Astrocyte of the cerebellum (primary cell): ENCODE measurements around the gene NUAK2.

Experiments used
- DNase-seq: peaks from one replicate; pipeline ENCODE4 v3.0.0-alpha.2; 2011; ENCODE audit warnings: low read depth
- H3K4me3 ChIP-seq: 2 replicates; pipeline ENCODE4 v1.5.1; 2011; ENCODE audit warnings: mild to moderate bottlenecking, low read depth, low read length, moderate library complexity
- CTCF ChIP-seq: IDR thresholded peaks from 2 replicates; pipeline ENCODE4 v1.5.1; 2012; ENCODE audit warnings: low read length, low read depth, moderate library complexity, mild to moderate bottlenecking; ENCODE audit errors: missing control alignments
- in situ Hi-C: cut with HindIII; loops from 2 replicates; pipeline ENCODE4 v1.10.0; 2017; ENCODE audit warnings: low sequenced_read_pairs

NUAK2 gene

GRCh38 chr1:205330150-205330549 lies 8.6 kb upstream of the NUAK2 start:
- in situ Hi-C loops = loop anchor here (5.0 kb wide), 1 partner anchor 53 kb away; no protein-coding TSS in a partner anchor
- no peak overlapping the region for H3K4me3 ChIP-seq
- DNase-seq = no peak
- no peak for TF ChIP-seq CTCF

- TF ChIP-seq CTCF = no peak
- no peak for DNase-seq
These were observed 8.2 kb upstream of the NUAK2 start for GRCh38 chr1:205329719-205330118.

GRCh38 chr1:205328476-205328875 lies 6.9 kb upstream of the NUAK2 start:
- no peak overlapping the region for H3K4me3 ChIP-seq
- no peak for DNase-seq
- in situ Hi-C loops = no loop called here
- no peak for TF ChIP-seq CTCF

More at GRCh38 chr1:205329719-205330118, 8.2 kb upstream of the NUAK2 start:
- in situ Hi-C loops = loop anchor here (5.0 kb wide), 1 partner anchor 52 kb away; no protein-coding TSS in a partner anchor
- H3K4me3 ChIP-seq = no peak overlapping the region

- no peak for TF ChIP-seq CTCF
- no peak overlapping the region for H3K4me3 ChIP-seq
- no peak for DNase-seq
- in situ Hi-C loops = no loop called here
These were observed 5.4 kb upstream of the NUAK2 start for GRCh38 chr1:205326812-205327466.

DNA sequence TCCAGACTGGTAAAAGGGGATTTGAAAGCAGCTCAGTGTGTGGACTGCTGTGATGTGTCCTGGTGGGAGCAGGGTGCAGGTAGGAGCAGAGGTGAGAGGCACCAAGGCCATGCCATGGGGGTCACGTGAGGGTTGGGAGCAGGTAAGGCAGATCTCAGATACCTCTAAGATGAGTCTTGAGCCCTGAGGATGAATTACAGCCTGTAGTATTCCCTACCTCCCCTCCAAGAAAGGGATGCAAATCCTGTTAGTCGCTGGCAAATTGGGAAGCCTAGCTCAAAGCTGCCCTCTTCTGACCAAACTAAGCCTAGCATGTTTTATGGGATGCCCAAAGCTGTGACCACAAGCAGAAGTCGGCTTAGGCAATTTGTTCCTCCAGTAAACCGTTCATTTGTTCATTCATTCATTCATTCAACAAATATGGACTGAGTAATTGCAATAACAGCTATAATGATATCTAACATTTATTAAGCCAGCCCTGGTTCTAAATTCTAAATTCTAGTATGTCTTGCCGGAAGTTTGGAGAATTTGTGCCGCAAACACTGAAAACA lies 3.9 kb upstream of the NUAK2 start:
- peak; percentile 67 for DNase-seq
- H3K4me3 ChIP-seq = no peak overlapping the region
- in situ Hi-C loops = no loop called here
- TF ChIP-seq CTCF = peak; percentile 76

- H3K4me3 ChIP-seq = no peak overlapping the region
- DNase-seq = no peak
- in situ Hi-C loops = no loop called here
- no peak for TF ChIP-seq CTCF
These were observed 3.2 kb upstream of the NUAK2 start for GRCh38 chr1:205324781-205325180.
